ENCODE results near the gene PMPCA. TPM values are rescaled to one million over a fixed set of nuclear protein-coding genes. Genes with fewer than 3 reads are reported as not detected.

The PMPCA gene
- total and polyA plus RNA-seq, 2 of the 13 experiments (the other 11 are each of a cell fraction or from before 2014, with no cell fraction given) = 70.2 to 88.4 TPM

DNA sequence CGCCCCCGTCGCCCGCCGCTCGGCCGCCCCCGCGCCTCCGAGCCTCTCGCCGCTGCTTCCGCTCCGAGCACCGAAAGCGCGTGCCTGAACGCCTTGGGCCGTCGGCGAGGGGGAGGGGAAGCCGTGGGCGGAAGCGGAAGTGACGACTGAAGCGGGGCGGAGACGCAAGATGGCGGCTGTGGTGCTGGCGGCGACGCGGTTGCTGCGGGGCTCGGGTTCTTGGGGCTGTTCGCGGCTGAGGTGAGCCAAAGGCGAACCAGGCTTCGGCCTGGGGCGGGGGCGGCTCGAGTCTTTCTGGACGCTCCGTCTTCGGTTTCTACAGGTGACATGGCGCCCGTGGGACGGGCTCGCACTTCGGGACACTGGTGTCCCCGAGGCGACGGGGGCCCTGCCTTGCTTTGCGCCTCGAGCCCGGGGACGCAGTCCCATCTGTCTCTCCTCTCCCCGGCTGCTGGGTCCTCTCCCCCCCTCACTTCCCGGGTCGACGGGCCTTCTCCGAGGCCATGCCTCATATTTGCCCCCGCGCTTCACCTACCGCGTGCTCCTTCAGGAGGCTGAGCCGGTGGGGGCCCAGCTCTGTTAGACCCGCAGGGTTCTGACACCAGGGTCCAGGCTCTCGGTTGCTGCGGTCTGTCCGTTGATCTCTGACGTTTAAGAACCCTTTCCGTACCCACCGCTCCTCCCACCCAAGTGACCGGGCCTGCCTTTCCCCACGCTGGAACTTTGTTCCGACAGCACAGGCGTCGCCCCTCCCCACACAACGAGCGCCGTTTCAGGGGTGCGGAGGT is at the start of gene PMPCA, which contains the start of gene ENTR1 (continued):
- no peak for TF ChIP-seq PAWR (CRISPR knock-in tag; IDR thresholded peaks at IDR 0.05; ENCODE audit: borderline replicate concordance)
- no peak for TF ChIP-seq CEBPB (IDR thresholded peaks at IDR 0.05; ENCODE audit: borderline replicate concordance, low read depth, low read length)
- TF ChIP-seq ZNF556 (CRISPR knock-in tag; IDR thresholded peaks at IDR 0.05; ENCODE audit: borderline replicate concordance) = 0 out of 2 replicates have a peak, but pooled peaks have one; percentile 57
- peak; percentile 38; the same call in 1 of the 2 replicates for TF ChIP-seq SNAI1 (CRISPR knock-in tag; IDR thresholded peaks at IDR 0.05; ENCODE audit: borderline replicate concordance)
- TF ChIP-seq ZNF460 (CRISPR knock-in tag; IDR thresholded peaks at IDR 0.05; ENCODE audit: borderline replicate concordance) = no peak
- 0 out of 2 replicates have a peak, but pooled peaks have one; percentile 1 for TF ChIP-seq ZNF343 (CRISPR knock-in tag; IDR thresholded peaks at IDR 0.05)
- TF ChIP-seq, protein P1, sequence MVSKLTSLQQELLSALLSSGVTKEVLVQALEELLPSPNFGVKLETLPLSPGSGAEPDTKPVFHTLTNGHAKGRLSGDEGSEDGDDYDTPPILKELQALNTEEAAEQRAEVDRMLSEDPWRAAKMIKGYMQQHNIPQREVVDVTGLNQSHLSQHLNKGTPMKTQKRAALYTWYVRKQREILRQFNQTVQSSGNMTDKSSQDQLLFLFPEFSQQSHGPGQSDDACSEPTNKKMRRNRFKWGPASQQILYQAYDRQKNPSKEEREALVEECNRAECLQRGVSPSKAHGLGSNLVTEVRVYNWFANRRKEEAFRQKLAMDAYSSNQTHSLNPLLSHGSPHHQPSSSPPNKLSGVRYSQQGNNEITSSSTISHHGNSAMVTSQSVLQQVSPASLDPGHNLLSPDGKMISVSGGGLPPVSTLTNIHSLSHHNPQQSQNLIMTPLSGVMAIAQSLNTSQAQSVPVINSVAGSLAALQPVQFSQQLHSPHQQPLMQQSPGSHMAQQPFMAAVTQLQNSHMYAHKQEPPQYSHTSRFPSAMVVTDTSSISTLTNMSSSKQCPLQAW (CRISPR knock-in tag; IDR thresholded peaks at IDR 0.05) = no peak
- no peak for TF ChIP-seq ZNF432 (CRISPR knock-in tag; IDR thresholded peaks at IDR 0.05; ENCODE audit: borderline replicate concordance)
- no peak for TF ChIP-seq ARHGAP35 (CRISPR knock-in tag; IDR thresholded peaks at IDR 0.05; ENCODE audit: borderline replicate concordance)
- TF ChIP-seq, protein P2, sequence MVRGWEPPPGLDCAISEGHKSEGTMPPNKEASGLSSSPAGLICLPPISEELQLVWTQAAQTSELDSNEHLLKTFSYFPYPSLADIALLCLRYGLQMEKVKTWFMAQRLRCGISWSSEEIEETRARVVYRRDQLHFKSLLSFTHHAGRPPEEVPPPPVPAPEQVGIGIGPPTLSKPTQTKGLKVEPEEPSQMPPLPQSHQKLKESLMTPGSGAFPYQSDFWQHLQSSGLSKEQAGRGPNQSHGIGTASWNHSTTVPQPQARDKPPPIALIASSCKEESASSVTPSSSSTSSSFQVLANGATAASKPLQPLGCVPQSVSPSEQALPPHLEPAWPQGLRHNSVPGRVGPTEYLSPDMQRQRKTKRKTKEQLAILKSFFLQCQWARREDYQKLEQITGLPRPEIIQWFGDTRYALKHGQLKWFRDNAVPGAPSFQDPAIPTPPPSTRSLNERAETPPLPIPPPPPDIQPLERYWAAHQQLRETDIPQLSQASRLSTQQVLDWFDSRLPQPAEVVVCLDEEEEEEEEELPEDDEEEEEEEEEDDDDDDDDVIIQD (CRISPR knock-in tag; IDR thresholded peaks at IDR 0.05; ENCODE audit: low read depth) = no peak
- 0 out of 2 replicates have a peak, but pooled peaks have one; percentile 26 for TF ChIP-seq NCOA2 (CRISPR knock-in tag; IDR thresholded peaks at IDR 0.05)
- no peak for TF ChIP-seq NR2F1 (CRISPR knock-in tag; IDR thresholded peaks at IDR 0.05)
- no peak for TF ChIP-seq NFYC (CRISPR knock-in tag; IDR thresholded peaks at IDR 0.05)
- TF ChIP-seq, protein P3, sequence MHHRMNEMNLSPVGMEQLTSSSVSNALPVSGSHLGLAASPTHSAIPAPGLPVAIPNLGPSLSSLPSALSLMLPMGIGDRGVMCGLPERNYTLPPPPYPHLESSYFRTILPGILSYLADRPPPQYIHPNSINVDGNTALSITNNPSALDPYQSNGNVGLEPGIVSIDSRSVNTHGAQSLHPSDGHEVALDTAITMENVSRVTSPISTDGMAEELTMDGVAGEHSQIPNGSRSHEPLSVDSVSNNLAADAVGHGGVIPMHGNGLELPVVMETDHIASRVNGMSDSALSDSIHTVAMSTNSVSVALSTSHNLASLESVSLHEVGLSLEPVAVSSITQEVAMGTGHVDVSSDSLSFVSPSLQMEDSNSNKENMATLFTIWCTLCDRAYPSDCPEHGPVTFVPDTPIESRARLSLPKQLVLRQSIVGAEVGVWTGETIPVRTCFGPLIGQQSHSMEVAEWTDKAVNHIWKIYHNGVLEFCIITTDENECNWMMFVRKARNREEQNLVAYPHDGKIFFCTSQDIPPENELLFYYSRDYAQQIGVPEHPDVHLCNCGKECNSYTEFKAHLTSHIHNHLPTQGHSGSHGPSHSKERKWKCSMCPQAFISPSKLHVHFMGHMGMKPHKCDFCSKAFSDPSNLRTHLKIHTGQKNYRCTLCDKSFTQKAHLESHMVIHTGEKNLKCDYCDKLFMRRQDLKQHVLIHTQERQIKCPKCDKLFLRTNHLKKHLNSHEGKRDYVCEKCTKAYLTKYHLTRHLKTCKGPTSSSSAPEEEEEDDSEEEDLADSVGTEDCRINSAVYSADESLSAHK (CRISPR knock-in tag; IDR thresholded peaks at IDR 0.05; ENCODE audit: borderline replicate concordance) = no peak
- TF ChIP-seq ZBTB1 (CRISPR knock-in tag; IDR thresholded peaks at IDR 0.05; ENCODE audit: borderline replicate concordance) = no peak
- TF ChIP-seq, protein P4, sequence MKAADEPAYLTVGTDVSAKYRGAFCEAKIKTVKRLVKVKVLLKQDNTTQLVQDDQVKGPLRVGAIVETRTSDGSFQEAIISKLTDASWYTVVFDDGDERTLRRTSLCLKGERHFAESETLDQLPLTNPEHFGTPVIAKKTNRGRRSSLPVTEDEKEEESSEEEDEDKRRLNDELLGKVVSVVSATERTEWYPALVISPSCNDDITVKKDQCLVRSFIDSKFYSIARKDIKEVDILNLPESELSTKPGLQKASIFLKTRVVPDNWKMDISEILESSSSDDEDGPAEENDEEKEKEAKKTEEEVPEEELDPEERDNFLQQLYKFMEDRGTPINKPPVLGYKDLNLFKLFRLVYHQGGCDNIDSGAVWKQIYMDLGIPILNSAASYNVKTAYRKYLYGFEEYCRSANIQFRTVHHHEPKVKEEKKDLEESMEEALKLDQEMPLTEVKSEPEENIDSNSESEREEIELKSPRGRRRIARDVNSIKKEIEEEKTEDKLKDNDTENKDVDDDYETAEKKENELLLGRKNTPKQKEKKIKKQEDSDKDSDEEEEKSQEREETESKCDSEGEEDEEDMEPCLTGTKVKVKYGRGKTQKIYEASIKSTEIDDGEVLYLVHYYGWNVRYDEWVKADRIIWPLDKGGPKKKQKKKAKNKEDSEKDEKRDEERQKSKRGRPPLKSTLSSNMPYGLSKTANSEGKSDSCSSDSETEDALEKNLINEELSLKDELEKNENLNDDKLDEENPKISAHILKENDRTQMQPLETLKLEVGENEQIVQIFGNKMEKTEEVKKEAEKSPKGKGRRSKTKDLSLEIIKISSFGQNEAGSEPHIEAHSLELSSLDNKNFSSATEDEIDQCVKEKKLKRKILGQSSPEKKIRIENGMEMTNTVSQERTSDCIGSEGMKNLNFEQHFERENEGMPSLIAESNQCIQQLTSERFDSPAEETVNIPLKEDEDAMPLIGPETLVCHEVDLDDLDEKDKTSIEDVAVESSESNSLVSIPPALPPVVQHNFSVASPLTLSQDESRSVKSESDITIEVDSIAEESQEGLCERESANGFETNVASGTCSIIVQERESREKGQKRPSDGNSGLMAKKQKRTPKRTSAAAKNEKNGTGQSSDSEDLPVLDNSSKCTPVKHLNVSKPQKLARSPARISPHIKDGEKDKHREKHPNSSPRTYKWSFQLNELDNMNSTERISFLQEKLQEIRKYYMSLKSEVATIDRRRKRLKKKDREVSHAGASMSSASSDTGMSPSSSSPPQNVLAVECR (CRISPR knock-in tag; IDR thresholded peaks at IDR 0.05; ENCODE audit: borderline replicate concordance) = peak; percentile 94; the same call in 1 of the 2 replicates
- TF ChIP-seq ZSCAN29 (CRISPR knock-in tag; conservative IDR thresholded peaks at IDR 0.05) = 0 out of 2 replicates have a peak, but pooled peaks have one; percentile 14

All from HepG2 (cell line).